ENCODE results near the gene CA12. TPM values are rescaled to one million over a fixed set of nuclear protein-coding genes. Genes with fewer than 3 reads are reported as not detected.

The CA12 gene
- total and polyA plus RNA-seq, 2 of the 8 experiments (the other 6 are each of a cell fraction or from before 2014, with no cell fraction given), result 4.7 to 4.9 TPM

GRCh38 chr15:63299943-63300575 is 81.6 kb downstream of the CA12 start:
- Histone ChIP-seq H3K79me2 (ENCODE audit: control insufficient read depth in 1 of 2, insufficient read depth in 2 of 2, low read length in 2 of 2) (no peaks in the 10 kb centered on the region), H2BK12ac (ENCODE audit: low read depth, low read length) (no peak overlapping the region), H3K9ac (replicated peaks in 1 of 4; ENCODE audit: extremely low read depth in 1 of 4, low read depth in 3 of 4, low read length in 3 of 4) (no peak overlapping the region), H2BK15ac (ENCODE audit: low read length) (no peak overlapping the region), H3K36me3 (ENCODE audit: control insufficient read depth in 2 of 4, insufficient read depth in 4 of 4, low read length in 3 of 4) (0 out of 8 replicates have a peak, but pooled peaks cover 0 to 4% (median 0%) of the 10 kb centered on the region in 4 experiments), H4K91ac (replicated peaks; ENCODE audit: insufficient read length, low read length) (no peak overlapping the region), H3K18ac (ENCODE audit: extremely low read depth, low read length) (no peak overlapping the region), H3K4me3 (ENCODE audit: extremely low read depth in 1 of 4, insufficient read depth in 2 of 4, low read depth in 3 of 4, low read length in 4 of 4) (no peak overlapping the region), H3K23ac (ENCODE audit: insufficient read length) (no peak overlapping the region), H3K4ac (replicated peaks; ENCODE audit: insufficient read length, low read depth, low read length) (no peak overlapping the region), H2BK20ac (ENCODE audit: low read length) (no peak overlapping the region), H3K79me1 (ENCODE audit: low read depth, low read length) (no peaks in the 10 kb centered on the region), H2BK5ac (ENCODE audit: low read depth, low read length) (no peak overlapping the region), H3K27ac (ENCODE audit: low read depth, low read length) (no peak overlapping the region), H2AFZ (ENCODE audit: low read length) (no peak overlapping the region), H2BK120ac (replicated peaks; ENCODE audit: low read depth, low read length) (no peak overlapping the region), H3K23me2 (ENCODE audit: low read depth, low read length) (no peaks in the 10 kb centered on the region), H3K14ac (ENCODE audit: insufficient read length) (no peak overlapping the region), H3K4me1 (replicated peaks in 1 of 4; ENCODE audit: control insufficient read depth in 3 of 4, insufficient read depth in 4 of 4, low read length in 3 of 4) (no peaks in the 10 kb centered on the region; a peak in 1 of 7 replicates), H4K20me1 (replicated peaks in 1 of 2; ENCODE audit: control insufficient read depth in 1 of 2, insufficient read depth in 2 of 2, low read length in 2 of 2) (no peaks in the 10 kb centered on the region), H3K27me3 (replicated peaks in 1 of 4; ENCODE audit: control insufficient read depth in 3 of 4, extremely low read depth in 1 of 4, insufficient read depth in 3 of 4, low read length in 3 of 4) (no peaks in the 10 kb centered on the region), H4K5ac (ENCODE audit: insufficient read length, low read depth, low read length) (no peak overlapping the region), H4K8ac (ENCODE audit: extremely low read depth, insufficient read depth, low read length) (no peak overlapping the region), H3K9me3 (ENCODE audit: insufficient read depth in 2 of 2, low read depth in 1 of 2, low read length in 1 of 2) (no peaks in the 10 kb centered on the region), H3K4me2 (ENCODE audit: insufficient read depth in 1 of 2, low read depth in 2 of 2, low read length in 2 of 2) (no peak overlapping the region), H3K56ac (replicated peaks; ENCODE audit: insufficient read length, low read depth, low read length) (no peak overlapping the region), H2AK5ac (ENCODE audit: low read depth, low read length) (no peak overlapping the region)
- DNase-seq (ENCODE audit: low read depth in 1 of 2, low spot score in 2 of 2) (no peak), FAIRE-seq (no peak)
- POLR2A ChIA-PET (ENCODE audit: partially characterized antibody), result interaction anchor here (1.1 kb wide), 1 partner anchor 270 kb away, joined by 3 read pairs; no protein-coding TSS in a partner anchor
- no peak for TF ChIP-seq CHD1 (IDR thresholded peaks at IDR 0.05; ENCODE audit: low read depth, low read length)
- 94% methylated on average over 7 of the region's 7 CpGs; no CpG with 5 or more reads in 1 of the 2 experiments for WGBS, 2 experiments (ENCODE audit: extremely low coverage in 1 of 2, insufficient coverage in 1 of 2, insufficient read length in 1 of 2, insufficient replicate concordance in 2 of 2, low coverage in 1 of 2, low lambda C conversion rate in 2 of 2, missing lambda C conversion rate in 1 of 2)
- CTCF ChIA-PET (ENCODE audit: partially characterized antibody), result interaction anchor here (0.7 to 1.4 kb wide), 3 partner anchors 11 to 252 kb away, joined by 3 to 5 read pairs (median 3); no protein-coding TSS in a partner anchor
